ENCODE measurements around the gene ROR1. TPM values are rescaled to one million over a fixed set of nuclear protein-coding genes. Genes with fewer than 3 reads are reported as not detected.

The ROR1 gene
- total and polyA plus RNA-seq, 3 donors from 2014 or later, result 3.3 to 5.1 (median 4.6) TPM

DNA sequence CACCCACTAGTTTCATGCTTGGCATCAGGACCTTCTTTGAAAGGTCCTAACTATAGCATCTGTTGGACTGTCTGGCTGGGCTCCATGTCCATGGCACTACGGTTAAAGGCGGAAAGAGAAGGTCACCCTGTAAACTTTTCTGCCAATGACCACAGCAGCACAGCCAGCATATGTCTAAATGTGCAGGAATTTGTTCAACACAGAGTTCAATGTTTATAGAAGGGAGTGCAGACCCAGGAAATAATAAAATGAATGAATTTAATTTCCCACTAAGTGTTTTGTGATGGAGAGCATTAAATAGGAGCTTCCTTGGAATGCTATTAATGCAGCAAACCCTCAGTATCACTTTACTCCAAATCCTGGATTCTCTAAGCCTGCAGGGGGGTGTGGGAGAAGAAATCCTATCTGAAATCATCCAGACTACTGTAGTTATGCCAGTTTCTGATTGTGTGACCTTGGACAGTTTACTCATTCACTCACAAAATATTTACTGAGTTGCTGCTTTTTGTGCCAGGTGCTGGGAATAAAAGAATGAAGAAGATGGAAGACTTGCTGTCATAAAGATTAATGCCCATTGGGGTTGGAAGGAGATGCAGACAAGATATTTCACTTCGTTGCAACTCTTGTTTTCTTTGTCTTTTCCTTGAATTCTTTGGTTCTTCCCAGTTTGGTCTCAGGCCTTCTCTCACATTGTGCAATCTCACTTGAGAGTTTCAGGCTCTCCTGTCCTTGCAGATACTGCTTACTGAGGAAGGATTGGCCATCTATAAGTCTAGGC, 195.0 kb downstream of the ROR1 start:
- DNase-seq, result no peak
- H3K27me3 ChIP-seq, result no peaks in the 10 kb centered on the region
- intact Hi-C loops (cut with DNase I; ENCODE audit: low total_unique reads), result no loop called here
- H3K4me1 ChIP-seq, result no peaks in the 10 kb centered on the region
- H3K4me3 ChIP-seq, result no peak overlapping the region
- H3K9me3 ChIP-seq, result no peaks in the 10 kb centered on the region
- H3K27ac ChIP-seq, result no peak overlapping the region
- no peaks in the 10 kb centered on the region for H3K36me3 ChIP-seq (ENCODE audit: low read depth, missing control alignments)
- WGBS, 2 donors, result 53 to 79% methylated on average over 3 of the region's 3 CpGs
- no peak for TF ChIP-seq POLR2A (IDR thresholded peaks at IDR 0.05)
- TF ChIP-seq, protein P1, sequence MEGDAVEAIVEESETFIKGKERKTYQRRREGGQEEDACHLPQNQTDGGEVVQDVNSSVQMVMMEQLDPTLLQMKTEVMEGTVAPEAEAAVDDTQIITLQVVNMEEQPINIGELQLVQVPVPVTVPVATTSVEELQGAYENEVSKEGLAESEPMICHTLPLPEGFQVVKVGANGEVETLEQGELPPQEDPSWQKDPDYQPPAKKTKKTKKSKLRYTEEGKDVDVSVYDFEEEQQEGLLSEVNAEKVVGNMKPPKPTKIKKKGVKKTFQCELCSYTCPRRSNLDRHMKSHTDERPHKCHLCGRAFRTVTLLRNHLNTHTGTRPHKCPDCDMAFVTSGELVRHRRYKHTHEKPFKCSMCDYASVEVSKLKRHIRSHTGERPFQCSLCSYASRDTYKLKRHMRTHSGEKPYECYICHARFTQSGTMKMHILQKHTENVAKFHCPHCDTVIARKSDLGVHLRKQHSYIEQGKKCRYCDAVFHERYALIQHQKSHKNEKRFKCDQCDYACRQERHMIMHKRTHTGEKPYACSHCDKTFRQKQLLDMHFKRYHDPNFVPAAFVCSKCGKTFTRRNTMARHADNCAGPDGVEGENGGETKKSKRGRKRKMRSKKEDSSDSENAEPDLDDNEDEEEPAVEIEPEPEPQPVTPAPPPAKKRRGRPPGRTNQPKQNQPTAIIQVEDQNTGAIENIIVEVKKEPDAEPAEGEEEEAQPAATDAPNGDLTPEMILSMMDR (IDR thresholded peaks at IDR 0.05), result no peak

DNA sequence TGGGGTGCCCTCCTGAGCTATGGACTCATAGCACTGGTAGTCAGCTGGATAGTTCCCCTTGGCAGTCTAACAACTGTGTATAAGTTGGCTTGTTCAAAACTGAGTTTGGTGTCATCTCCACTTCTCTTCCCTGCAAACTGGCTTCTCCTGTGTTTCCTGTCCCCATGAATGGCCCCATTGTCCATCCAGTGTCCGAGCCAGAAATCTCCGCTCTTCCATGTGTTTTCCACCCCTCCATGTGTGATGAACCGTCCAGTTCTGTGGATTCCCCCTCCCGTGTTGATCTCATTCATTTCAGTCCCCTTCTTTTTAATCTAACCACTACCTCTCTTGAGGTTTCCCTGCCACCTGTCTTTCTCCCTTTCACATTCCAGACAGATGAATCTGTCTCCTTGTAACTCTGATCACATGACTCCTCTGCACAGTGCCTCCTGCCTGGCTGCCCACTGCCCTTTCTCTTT, 195.7 kb downstream of the ROR1 start:
- Histone ChIP-seq H3K36me3 (ENCODE audit: low read depth, missing control alignments) (no peaks in the 10 kb centered on the region), H3K9me3 (no peaks in the 10 kb centered on the region), H3K27ac (no peak overlapping the region), H3K27me3 (no peaks in the 10 kb centered on the region), H3K4me3 (no peak overlapping the region), H3K4me1 (no peaks in the 10 kb centered on the region)
- DNase-seq, result no peak
- WGBS, 2 donors, result 87 to 91% methylated on average over 4 of the region's 4 CpGs
- TF ChIP-seq, protein P1 (IDR thresholded peaks at IDR 0.05), result no peak
- no peak for TF ChIP-seq POLR2A (IDR thresholded peaks at IDR 0.05)
- intact Hi-C loops (cut with DNase I; ENCODE audit: low total_unique reads), result no loop called here

- intact Hi-C loops (cut with DNase I; ENCODE audit: low total_unique reads), result no loop called here
- no peak for DNase-seq
- H3K4me3 ChIP-seq, result no peak overlapping the region
- H3K27me3 ChIP-seq, result no peaks in the 10 kb centered on the region
- TF ChIP-seq, protein P1 (IDR thresholded peaks at IDR 0.05), result no peak
- no peak for TF ChIP-seq POLR2A (IDR thresholded peaks at IDR 0.05)
- no peak overlapping the region for H3K27ac ChIP-seq
- H3K9me3 ChIP-seq, result no peaks in the 10 kb centered on the region
- no peaks in the 10 kb centered on the region for H3K4me1 ChIP-seq
- WGBS, 2 donors, result 66 to 73% methylated on average over 3 of the region's 3 CpGs
- no peaks in the 10 kb centered on the region for H3K36me3 ChIP-seq (ENCODE audit: low read depth, missing control alignments)
Measured at GRCh38 chr1:63971557-63971956, 197.7 kb downstream of the ROR1 start.

- H3K27me3 ChIP-seq, result no peaks in the 10 kb centered on the region
- DNase-seq, result no peak
- WGBS, 2 donors, result 78 to 81% methylated on average over 7 of the region's 7 CpGs
- no peaks in the 10 kb centered on the region for H3K4me1 ChIP-seq
- intact Hi-C loops (cut with DNase I; ENCODE audit: low total_unique reads), result no loop called here
- TF ChIP-seq, protein P1 (IDR thresholded peaks at IDR 0.05), result no peak
- TF ChIP-seq POLR2A (IDR thresholded peaks at IDR 0.05), result no peak
- no peaks in the 10 kb centered on the region for H3K36me3 ChIP-seq (ENCODE audit: low read depth, missing control alignments)
- no peak overlapping the region for H3K4me3 ChIP-seq
- no peak overlapping the region for H3K27ac ChIP-seq
- H3K9me3 ChIP-seq, result no peaks in the 10 kb centered on the region
Measured at GRCh38 chr1:63973005-63973419, 199.2 kb downstream of the ROR1 start.

DNA sequence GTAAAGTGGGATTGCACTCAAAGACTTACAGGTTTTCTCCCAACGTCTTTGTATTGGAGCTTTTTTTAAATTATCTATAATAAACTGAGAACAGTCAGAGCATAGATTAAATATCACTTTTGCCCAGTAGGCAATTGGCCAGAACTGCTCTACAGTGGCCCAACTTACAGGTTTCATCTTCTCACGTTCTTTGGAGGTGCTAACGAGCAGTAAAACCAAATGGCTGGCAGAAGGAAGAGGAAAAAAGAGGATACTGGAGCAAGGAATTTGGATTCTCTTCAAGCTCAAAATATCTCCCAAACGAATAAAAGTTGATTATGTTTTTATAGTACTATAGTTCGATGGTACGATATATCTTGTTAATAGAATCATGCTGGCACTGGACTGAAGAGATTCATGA, 201.1 kb downstream of the ROR1 start:
- 59 to 66% methylated on average over 6 of the region's 6 CpGs for WGBS, 2 donors
- H3K4me3 ChIP-seq, result no peak overlapping the region
- intact Hi-C loops (cut with DNase I; ENCODE audit: low total_unique reads), result no loop called here
- no peaks in the 10 kb centered on the region for H3K9me3 ChIP-seq
- no peak overlapping the region for H3K27ac ChIP-seq
- no peak for TF ChIP-seq POLR2A (IDR thresholded peaks at IDR 0.05)
- TF ChIP-seq, protein P1 (IDR thresholded peaks at IDR 0.05), result no peak
- no peaks in the 10 kb centered on the region for H3K4me1 ChIP-seq
- no peaks in the 10 kb centered on the region for H3K27me3 ChIP-seq
- no peaks in the 10 kb centered on the region for H3K36me3 ChIP-seq (ENCODE audit: low read depth, missing control alignments)
- DNase-seq, result no peak

Data from testis (tissue), 3 donors.